ENCODE measurements around the gene HTT.
"Not testable (repeated sequence)": the region's sequence is repeated elsewhere in the genome, so short reads cannot be mapped to it uniquely, and the experiment has no call there.

The HTT gene

DNA sequence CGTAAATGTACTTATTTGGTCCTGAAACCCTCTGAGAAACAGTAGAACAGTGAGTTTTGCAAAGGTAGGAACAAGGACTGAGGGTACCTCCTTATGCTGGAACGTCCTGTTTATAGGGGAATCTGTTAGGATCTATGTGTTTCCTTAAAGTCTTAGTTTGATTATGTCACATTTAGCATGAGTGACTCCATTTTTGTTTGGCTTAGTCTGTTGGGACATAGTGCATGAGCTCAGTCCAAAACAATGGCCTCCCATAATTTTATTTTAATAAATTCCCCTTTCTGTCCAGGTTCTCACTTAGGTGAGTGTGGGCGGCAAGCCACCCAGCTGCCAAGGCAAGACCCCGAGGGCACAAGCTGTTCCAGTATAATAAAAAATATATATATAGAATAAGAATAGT is 27.9 kb upstream of the HTT start:
- DNase-seq = no peak

DNA sequence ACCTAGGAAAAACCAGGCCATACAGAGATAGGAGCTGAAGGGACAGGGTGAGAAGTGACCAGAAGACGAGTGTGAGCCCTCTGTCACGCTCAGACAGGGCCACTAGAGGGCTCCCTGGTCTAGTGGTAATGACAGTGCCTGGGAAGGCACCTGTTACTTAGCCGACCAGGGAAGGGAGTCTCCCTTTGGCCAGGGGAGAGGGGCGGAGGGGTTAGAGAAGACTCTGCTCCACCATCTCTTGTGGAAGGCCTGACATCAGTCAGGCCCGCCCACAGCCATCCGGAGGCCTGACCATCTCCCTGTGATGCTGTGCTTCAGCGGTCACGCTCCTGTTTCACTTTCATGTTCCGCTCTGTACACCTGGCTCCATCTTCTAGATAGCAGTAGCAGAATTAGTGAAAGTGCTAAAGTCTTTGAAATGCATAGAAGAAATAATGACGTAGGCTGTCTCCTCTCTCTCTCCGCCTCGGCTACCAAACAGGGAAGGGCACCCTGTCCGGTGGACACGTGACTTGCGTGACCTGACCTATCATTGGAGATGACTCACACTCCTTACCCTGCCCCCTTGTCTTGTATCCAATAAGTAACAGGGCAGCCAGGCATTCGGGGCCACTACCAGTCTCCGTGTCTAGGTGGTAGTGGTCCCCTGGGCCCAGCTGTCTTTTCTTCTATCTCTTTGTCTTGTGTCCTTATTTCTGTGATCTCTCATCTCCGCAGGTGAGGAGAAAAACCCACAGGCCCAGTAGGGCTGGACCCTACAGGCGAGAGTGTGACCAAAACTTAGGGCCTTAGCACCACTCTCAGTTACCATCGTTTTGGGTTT is 26.8 kb upstream of the HTT start:
- peak; percentile 36 for DNase-seq

DNA sequence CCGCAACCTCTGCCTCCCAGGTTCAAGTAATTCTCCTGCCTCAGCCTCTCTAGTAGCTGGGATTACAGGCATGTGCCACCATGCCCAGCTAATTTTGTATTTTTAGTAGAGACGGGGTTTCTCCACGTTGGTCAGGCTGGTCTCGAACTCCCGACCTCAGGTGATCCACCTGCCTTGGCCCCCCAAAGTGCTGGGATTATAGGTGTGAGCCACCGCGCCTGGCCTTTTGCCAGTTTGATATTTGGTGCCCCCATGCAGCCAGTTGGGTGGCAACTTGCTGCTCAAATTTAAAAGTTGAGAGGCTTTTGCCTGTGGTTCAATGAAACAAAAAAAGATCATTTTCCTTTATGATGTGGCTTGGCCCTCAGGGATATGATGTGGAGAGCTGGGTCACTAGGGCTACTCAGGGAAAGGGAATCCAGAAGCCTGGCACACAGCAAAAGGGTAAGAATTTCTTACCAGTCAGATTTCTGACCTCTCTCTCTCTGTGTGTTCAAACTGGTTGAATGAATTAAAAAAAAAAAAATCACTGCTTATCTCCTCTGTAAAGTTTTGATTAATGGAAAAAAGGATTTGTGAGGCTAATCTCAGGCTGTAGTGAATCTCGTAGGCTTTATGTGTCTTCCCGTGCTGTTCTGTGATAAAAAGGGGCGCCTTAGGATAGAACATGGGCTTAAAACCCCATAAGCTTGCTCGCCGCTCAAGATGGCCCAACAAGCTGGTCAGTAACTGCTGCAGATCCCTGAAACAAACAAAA is 23.2 kb upstream of the HTT start:
- DNase-seq = not testable (repeated sequence)

DNA sequence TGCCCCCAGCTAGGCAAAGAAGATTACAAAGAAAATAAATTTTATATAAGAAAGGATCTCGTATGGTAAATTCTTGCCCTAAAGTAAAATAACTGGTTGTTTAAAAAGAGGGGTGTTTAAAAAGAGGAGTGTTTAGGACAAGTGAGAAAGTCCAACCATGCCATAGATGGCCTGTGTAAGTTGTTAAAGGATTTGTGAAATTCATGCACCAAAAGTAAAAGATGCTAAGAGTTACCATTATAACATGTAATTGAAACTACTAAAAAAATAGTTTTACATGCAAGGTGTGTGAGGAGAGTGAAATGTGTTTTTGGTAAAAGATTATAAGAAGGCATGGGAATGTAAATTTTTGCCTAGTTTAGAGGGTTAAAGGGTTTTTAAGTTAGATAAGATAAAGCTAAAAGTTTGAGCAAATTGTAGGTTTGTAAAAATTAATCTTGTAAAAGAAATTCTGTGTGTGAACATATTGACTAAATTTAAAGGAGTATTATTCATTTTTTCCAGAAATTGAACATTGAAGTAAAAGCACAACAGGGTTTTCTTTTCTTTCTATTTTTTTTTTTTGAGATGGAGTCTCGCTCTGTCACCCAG is 20.2 kb upstream of the HTT start:
- DNase-seq = no peak

- no peak for DNase-seq
Measured at GRCh38 chr4:3059943-3060342, 14.5 kb upstream of the HTT start.

GRCh38 chr4:3060946-3061345 is 13.5 kb upstream of the HTT start:
- no peak for DNase-seq

GRCh38 chr4:3062471-3062870 is 12.0 kb upstream of the HTT start:
- no peak for DNase-seq

GRCh38 chr4:3065551-3065950 is 8.9 kb upstream of the HTT start:
- DNase-seq = no peak

DNA sequence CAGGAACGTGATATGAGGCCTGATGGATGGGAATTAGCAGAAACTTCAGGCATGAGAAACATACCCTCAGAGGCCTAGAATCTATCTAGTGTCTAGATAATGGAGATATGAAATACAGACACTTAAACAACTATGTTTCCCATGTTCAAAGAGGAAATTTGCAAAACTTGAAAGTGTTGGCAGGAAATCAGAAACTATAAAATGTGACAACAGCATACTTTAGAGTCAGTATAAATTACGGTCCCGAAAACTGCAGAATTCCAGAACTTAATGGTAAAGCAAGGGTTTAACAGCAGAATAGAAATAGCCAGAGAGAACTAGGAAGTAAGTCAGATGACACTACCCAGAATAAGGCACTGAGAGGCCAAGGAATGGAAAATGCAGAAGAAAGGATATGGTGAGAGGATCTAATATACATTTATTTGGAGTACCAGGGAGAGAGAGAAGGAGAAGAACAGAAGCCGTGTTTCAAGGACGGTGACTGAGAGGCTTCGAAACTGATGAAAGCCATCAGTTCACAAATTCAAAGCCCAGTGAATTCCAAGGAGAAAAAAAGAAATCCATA is 7.6 kb upstream of the HTT start:
- DNase-seq = no peak

DNA sequence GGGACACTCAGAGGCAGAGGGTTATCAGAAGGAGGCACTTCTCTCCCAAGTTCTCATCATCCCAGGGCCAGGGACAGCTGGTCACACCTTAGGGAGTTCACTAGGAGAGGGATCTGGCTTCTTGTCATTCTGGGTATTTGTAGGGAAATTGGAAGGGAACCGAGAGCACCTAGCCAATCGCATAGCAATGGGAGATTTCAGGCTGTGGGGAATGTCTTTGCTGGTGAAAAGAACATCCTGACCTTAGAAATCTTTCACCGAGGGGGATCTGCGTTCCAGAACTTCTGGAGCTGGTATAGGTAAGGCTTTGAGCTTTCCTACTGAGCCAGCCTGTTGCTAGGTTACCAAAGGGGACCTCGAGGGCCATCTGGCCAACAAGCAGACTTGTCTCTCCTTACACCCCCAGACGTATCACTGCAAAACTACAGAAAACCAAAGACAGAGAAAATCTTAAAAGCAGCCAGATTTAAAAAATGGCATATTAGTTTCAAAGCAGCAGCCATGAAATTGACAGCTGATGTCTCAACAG is 6.9 kb upstream of the HTT start:
- no peak for DNase-seq

GRCh38 chr4:3069661-3070199 is 4.8 kb upstream of the HTT start:
- no peak for DNase-seq

DNA sequence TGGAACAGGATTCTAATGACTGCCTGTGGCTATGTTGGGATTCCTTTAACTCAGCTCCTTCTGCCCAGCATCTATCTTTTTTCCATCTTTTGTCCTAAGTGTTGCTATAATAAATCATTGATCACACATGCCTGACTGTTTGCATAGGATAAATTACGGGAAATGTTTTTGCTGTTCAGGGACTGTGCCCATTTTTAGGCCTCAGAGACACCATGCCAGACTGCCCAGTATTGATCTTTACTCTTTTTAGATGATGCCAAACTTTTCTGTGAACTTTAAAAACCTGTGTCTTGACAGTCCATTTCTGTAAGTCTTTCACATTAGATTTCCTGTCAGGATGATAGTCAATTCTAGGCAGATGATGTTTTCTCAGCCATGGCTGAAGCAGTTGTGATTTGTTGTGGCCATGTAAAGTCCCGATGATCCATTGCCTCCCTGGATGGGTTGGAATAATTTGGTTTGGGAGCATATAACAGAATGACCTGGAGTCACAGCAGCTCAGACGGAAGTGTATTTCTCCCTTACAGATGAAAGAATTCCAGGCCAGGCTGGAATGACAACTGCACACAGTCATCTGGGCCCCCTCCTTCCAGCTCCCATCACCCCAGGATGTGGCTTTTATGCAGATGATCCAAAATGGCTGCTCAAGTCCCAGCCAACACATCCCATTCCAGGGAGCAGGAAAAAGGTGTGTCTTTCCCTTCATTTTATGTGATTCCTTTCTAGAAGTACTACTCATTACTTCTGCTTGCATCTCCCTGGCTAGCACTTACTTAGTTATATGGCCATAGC is 3.6 kb upstream of the HTT start:
- no peak for DNase-seq

- no peak for DNase-seq
Measured at GRCh38 chr4:3071811-3072210, 2.7 kb upstream of the HTT start.

DNA sequence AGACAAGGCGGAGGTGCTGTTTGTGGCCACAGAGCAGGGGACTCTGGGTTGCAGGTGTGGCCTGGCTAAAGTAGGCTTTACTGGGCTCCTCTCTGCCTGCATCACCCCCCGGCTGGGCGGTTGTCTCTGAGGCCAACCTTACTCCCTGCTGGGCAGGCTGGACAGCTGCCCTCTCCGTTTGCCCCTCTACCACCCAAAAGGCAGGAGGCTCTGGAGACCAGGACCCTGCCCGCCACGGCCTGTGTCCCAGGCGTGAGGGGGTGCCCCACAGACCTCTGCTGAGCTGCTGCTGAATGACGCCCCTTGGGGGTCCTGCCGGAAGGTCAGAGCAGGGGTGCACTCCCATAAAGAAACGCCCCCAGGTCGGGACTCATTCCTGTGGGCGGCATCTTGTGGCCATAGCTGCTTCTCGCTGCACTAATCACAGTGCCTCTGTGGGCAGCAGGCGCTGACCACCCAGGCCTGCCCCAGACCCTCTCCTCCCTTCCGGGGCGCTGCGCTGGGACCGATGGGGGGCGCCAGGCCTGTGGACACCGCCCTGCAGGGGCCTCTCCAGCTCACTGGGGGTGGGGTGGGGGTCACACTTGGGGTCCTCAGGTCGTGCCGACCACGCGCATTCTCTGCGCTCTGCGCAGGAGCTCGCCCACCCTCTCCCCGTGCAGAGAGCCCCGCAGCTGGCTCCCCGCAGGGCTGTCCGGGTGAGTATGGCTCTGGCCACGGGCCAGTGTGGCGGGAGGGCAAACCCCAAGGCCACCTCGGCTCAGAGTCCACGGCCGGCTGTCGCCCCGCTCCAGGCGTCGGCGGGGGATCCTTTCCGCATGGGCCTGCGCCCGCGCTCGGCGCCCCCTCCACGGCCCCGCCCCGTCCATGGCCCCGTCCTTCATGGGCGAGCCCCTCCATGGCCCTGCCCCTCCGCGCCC is 1.1 kb upstream of the HTT start:
- no peak for DNase-seq

DNA sequence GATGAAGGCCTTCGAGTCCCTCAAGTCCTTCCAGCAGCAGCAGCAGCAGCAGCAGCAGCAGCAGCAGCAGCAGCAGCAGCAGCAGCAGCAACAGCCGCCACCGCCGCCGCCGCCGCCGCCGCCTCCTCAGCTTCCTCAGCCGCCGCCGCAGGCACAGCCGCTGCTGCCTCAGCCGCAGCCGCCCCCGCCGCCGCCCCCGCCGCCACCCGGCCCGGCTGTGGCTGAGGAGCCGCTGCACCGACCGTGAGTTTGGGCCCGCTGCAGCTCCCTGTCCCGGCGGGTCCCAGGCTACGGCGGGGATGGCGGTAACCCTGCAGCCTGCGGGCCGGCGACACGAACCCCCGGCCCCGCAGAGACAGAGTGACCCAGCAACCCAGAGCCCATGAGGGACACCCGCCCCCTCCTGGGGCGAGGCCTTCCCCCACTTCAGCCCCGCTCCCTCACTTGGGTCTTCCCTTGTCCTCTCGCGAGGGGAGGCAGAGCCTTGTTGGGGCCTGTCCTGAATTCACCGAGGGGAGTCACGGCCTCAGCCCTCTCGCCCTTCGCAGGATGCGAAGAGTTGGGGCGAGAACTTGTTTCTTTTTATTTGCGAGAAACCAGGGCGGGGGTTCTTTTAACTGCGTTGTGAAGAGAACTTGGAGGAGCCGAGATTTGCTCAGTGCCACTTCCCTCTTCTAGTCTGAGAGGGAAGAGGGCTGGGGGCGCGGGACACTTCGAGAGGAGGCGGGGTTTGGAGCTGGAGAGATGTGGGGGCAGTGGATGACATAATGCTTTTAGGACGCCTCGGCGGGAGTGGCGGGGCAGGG is 568 bp downstream of the HTT start:
- DNase-seq = peak; percentile 30

GRCh38 chr4:3075652-3075981 is 1.1 kb downstream of the HTT start:
- DNase-seq = no peak

DNA sequence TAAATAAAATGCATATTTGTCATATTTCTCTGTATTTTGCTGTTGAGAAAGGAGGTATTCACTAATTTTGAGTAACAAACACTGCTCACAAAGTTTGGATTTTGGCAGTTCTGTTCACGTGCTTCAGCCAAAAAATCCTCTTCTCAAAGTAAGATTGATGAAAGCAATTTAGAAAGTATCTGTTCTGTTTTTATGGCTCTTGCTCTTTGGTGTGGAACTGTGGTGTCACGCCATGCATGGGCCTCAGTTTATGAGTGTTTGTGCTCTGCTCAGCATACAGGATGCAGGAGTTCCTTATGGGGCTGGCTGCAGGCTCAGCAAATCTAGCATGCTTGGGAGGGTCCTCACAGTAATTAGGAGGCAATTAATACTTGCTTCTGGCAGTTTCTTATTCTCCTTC is 3.3 kb downstream of the HTT start:
- no peak for DNase-seq

DNA sequence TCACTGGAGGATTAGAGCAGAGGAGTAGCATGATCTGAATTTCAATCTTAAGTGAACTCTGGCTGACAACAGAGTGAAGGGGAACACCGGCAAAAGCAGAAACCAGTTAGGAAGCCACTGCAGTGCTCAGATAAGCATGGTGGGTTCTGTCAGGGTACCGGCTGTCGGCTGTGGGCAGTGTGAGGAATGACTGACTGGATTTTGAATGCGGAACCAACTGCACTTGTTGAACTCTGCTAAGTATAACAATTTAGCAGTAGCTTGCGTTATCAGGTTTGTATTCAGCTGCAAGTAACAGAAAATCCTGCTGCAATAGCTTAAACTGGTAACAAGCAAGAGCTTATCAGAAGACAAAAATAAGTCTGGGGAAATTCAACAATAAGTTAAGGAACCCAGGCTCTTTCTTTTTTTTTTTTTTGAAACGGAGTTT is 5.2 kb downstream of the HTT start:
- DNase-seq = no peak

DNA sequence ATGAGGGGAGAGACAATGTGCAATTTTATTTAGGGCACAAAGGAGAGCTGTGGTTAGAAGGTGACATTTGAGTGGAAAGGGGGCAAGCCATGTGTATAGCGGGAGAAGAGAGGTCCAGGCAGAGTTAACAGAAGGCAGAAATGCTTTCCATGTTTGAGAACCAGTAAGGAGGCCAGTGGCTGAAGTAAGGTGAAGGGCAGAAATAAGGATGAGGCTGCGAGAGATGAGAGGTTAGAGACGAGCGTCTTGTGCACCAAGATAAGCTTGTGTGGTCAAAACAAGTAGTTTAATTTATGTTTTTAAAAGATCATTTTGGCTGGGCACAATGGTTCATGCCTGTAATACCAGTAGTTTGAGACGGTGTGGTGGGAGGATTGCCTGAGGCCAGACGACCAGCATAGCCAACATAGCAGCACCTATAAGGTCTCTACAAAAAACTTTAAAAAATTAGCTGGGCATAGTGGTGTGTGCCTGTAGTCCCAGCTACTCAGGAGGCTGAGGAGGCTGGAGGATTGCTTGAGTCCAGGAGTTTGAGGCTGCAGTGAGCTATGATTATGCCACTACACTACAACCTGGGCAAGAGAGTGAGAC is 8.5 kb downstream of the HTT start:
- no peak for DNase-seq

DNA sequence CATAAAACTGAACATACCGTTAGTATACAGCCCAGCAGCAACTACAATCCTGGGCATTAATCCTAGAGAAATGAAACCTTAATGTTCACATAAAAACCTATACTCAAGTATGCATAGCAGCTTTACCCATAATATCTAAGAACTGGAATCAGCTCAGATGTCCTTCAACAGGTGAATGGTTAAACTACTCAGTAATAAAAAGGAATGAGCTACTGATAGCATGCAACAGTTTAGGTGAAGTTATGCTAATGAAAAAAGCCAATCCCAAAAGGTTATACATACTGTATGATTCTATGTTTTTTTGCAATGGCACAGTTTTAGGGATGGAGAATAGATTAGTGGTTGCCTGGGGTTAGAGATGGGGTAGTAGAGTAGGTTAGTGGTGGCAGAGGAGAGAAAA is 9.3 kb downstream of the HTT start:
- no peak for DNase-seq

Measured in NCI-H1105 (cell line).